ENCODE measurements around the gene UBALD1.
"Not testable (repeated sequence)": the region's sequence is repeated elsewhere in the genome, so short reads cannot be mapped to it uniquely, and the experiment has no call there.

The UBALD1 gene

DNA sequence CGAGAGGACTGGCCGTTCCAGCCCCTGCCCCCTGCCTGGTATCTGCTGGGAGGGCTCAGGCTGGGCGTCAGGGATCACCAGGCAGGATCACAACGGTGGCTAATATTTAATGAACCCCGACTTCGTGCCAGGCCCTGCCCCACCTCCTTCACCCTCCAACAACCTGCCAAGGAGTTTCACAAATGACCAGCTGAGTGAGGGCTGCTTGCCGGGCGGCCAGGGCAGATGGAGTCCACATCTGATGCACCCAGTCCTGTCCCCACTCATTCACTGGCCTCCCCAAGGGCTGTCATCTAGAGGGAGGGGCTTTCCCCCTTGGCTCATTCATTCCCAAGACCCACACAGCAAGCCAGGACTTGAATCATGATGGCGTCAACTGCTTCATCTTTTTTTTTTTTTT, 17.5 kb downstream of the UBALD1 start:
- DNase-seq (ENCODE audit: low read depth) = no peak

DNA sequence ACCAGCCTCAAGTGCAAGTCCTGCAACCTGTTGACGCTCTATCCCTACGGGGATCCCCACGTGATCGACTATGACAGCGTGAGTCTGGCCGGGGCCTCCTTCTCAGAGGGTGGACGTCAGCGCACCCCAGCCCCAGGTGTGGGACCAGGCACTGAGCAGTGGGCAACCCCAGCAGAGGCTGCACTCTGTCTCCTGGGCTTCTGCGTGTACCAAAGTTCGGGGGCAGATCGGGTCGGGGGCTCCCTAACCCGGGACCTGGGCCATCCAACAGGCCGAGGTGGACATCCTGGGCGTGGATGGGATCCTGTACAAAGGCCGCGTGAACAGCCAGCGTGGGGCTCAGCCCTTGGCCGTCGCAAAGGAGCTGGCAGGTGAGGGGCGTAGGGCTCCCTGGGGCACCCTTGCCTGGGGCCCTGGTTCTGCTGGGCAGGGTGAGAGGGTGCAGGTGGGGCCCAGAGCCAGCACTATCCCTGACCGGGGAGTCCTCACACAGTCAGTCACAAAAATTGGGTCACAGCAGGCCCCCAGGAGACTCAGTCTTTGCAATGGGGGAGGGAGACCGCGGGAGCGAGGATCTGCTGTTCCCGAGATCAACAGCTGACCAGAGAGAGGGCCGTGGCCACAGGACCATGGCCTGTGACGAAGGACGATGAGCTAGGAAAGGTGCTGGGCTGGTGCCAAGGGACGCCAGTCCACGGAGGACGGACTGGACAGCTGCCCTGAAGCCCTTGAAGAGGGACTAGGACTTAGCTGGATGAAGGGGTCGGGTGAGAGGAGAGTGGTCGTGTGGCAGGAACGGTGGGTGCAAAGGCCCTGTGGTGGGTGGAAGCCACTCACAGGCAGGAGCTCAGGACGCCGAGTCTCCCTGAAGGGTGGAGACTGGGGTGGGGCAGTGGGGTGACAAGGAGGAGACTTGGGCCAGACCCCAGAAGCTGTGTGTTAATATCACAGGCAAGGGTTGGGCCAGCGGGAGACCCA, 20.0 kb downstream of the UBALD1 start:
- no peak for DNase-seq (ENCODE audit: low read depth)

DNA sequence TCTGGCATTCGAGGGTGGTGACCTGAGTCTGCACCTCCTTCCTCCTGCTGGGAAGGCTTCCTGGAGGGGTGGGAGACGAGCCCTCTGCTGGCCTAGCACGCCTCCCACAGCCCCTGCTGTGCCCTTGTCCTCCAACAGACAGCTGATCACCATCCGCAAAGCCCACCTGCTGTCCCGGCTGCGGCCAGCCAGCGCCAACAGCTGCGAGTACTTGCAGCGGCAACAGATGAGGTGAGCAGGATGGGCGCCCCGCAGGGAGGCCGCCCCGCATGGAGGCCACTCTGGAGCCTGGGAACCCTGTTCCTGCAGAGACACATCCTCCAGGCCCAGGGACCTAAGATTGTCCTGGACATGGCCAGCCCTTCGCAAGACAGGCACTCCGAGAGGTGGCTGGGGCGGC, 21.6 kb downstream of the UBALD1 start:
- no peak for DNase-seq (ENCODE audit: low read depth)

DNA sequence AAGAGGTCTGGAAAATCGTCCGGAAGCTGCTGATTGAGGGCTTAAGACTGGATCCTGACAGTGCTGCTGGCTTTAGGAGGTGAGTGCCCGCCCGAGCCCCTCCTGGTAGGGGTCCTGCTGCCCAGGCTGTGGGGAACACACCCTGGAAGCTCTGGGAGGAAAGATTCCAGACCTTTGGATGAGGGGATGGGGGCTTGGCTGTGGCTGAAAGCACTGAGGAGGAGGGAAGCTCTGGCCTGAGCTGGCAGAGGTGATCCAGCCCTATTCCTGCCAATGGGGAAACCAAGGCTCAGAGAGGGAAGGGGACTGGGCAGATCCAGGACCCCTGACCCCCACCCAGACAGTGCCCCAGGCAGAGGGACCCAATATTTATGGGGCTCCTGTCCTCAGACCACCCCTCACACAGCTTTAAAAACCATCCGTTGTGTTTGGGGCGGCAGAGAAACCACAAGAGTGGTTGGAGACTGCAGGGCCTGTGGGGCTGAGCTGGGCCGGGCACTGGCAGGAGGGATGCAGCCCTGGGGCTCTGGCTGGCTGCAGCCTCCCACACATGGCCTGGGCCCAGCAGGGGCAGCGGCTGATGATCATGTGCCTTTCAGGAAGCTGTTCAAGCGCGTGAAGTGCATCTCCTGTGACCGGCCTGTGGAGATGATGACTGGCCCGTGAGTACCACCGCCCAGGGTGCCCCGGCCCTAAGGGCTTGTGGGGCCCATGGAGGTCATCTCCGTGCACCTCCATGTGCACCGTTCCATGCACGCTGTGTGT, 22.8 kb downstream of the UBALD1 start:
- no peak for DNase-seq (ENCODE audit: low read depth)

DNA sequence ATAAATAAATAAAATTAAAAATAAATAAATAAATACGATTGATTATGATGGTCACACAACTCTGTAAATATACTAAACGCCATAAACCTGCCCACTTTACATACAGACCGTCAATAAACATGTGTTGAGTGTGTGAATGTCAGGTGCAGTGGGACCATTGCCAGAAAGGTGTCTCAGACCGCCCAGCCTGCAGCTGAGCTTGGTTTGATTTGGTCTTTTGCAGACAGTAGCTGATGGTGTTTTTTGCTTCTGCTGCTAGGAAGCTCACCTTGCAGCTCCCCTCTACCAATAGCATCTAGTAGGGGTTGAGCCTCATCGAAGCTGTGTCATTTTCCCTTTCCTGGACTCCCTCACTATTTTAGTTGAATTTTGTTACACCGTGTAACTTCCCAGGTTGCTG, 23.5 kb downstream of the UBALD1 start:
- DNase-seq (ENCODE audit: low read depth) = no peak

DNA sequence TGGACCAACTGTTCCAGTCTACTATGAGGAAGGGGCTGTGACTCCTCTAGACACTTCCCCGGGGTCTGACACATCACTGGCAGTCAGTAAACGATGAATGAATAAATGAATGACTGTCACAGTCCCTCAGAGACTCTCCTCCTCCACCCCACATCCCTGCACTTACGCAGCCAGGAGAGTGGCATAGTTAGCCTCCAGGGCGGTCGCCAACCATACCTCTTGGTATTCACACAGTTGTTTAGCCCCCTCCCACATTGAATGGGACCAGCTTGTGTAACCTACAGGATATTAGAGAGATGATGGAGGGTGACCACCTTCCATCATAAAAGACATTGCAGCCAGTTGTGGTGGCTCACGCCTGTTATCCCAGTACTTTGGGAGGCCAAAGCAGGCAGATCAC, 25.7 kb downstream of the UBALD1 start:
- no peak for DNase-seq (ENCODE audit: low read depth)

DNA sequence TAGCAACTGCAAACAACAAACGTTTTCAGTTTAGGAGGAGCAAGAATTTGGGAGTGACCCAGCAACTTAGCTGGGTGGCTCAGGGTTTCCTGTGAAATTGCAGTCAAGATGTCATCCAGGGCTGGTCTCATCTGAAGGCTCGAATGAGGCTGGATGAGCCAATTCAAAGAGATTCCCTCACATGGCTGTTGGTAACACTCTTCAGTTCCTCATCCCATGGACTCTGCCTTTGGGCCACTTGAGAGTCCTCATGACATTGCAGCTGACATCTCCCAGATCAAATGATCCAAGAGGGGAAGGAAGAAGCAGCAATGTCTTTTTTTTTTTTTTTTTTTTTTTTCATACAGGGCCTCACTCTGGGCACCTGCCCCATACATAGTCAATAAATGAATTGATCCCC, 26.3 kb downstream of the UBALD1 start:
- no peak for DNase-seq (ENCODE audit: low read depth)

DNA sequence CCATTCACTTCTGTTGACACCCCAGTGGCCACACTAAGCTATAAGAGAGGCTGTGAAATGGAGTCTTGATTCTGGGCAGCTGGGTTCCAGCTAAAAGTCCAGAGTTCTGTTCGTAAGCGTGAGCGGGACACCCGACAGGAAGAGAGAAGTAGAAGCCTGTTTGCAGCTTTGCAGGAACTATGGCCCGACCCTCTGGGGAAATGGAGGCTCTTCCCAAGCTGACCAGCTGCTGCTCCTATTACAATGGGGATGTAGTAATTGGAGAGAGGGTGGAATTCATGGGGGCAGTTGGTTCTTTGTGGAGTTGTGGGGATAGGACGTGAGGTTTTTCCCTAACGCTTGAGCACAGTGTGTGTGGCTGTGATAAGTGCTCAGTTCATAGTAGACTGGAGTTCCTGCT, 28.4 kb downstream of the UBALD1 start:
- DNase-seq (ENCODE audit: low read depth) = no peak

DNA sequence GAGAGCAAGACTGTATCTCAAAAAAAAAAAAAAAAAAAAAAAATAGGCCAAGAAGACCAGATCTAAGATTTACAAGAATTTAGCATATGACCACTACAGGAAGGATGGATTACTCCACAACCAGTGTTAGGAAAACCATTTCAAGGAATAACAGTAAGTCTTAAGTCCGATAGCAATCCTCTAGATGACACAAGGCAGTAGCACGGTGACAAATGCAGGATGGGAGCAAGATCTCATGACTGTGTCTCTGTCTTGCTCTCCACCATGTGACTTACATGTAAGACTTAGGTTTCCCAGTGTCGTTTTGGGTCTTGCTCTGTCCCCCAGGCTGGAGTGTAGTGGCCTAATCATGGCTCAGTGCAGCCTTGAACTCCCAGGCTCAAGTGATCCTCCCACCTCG, 30.8 kb downstream of the UBALD1 start:
- DNase-seq (ENCODE audit: low read depth) = no peak

DNA sequence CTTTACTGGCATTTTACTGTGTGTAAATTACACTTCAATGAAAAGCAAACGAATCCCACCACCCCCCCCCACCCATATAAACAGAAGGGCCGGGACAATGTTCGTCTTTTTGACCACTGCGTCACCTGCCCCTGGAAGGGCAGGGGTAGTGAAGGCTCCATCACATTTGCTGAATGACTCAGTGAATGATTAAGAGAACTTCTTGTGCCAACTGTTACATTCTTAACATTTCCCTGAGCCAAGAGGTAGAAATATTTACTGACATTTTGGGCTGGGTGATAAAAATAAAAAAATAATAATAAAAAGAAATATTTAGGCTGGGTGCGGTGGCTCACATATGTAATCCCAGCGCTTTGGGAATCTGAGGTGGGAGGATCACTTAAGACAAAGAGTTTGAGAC, 34.4 kb downstream of the UBALD1 start:
- DNase-seq (ENCODE audit: low read depth) = no peak

DNA sequence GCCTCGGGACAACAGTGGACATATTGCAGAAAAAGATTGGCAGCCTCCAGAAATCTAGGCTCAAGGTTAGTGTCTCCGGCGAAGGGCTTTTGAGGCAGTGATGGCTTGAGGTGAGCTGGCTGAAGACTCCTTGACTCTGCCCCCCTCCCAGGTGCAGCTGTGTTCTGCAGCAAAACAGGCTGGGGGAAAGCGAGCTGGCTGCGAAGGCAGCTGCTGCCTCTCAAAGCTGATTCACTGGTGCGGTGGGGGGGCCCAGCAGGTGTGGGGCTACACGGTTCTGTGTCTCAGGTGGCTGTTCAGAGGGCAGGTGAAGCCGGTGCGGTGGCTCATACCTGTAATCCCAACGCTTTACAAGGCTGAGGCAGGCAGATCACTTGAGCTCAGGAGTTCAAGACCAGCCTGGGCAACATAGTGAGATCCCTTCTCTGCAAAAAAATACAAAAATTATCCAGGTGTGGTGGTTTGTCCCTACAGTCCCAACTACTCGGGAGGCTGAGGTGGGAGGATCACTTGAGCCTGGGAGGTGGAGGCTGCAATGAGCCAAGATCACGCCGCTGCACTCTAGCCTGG, 35.6 kb downstream of the UBALD1 start:
- DNase-seq (ENCODE audit: low read depth) = no peak

DNA sequence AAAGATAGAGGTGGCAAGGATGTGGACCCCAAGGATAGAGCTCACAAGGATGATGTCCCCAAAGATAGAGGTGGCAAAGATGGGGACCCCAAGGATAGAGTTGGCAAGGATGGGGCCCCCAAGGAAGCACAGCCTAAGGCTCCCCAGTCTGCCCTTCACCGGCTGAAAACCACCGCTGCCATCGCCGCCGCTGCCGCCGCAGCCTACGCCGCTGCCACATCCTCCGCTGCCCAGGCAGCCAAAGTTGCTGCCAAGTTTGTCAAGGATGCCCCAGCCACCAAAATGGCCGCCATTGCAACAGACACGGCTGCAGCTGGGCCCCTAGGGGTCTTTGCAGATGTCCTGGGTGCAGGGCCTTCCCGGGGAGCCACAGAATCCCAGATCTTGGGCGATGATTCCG, 38.7 kb downstream of the UBALD1 start:
- no peak for DNase-seq (ENCODE audit: low read depth)

DNA sequence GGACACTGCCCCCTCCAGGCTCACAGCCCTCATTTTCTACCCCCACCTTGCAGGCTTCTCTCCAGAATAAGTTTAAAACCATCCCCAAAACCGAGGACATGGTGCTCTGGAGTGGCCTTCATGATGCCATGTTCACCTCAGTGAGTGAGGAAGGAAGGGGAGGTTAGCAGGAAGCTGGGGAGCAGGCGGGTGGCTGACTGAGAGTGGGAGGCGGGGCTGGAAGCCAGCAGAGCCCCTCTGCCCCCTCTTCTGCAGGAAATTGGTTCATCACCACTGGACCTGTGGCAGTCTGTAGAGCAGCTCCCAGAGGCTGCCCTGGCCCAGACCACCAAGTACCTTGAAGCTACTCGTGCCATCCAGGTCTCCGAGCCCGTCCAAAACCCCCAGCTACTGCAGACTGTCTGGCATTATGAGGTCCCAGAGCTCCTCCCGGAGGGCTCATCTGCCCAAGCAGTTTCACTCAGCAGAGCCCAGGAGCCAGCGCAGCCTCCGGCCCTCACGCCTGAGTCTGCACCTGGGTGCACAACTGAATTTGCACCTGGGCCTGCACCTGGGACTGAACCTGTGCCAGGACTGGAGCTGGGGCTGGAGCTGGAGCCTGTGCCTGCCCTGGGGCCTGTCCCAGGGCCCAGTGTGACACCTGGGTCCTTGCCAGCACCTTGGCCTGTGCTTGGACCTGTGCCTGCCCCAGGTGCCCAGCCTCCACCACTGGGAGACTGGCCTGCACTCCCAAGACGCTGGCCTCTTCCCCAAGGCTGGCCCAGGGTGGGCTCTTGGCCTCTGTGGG, 39.6 kb downstream of the UBALD1 start:
- DNase-seq (ENCODE audit: low read depth) = no peak

DNA sequence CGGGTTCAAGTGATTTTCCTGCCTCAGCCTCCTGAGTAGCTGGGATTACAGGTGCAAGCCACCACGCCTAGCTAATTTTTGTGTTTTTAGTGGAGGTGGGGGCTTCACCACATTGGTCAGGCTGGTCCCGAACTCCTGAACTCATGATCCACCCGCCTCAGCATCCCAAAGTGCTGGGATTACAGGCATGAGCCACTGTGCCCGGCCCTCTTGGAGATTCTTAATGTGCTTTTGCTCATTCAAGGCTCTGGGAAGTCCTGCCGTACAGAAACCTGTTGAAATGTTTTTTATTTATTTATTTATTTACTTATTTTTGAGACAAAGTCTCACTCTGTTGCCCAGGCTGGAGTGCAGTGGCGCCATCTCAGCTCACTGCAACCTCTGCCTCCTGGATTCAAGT, 40.8 kb downstream of the UBALD1 start:
- not testable (repeated sequence) for DNase-seq (ENCODE audit: low read depth)

DNA sequence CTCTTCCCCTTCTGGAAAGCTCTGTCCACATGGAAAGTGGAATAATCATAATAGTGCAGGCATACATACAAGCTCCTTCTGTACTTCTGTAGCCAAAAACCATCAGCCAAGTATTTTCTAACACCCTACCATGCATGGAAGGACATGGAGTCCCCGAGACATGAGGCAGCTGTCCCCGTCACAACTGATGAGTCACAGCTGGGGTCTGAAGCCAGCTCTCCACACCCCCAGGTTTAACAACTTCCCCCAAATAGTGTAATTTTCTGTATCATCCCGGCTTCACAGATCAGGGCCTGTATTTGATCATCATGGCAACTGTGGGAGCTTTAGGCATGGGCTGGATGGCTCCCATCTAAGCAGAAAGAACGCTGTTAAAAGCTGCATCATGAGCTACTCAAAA, 42.0 kb downstream of the UBALD1 start:
- DNase-seq (ENCODE audit: low read depth) = no peak

DNA sequence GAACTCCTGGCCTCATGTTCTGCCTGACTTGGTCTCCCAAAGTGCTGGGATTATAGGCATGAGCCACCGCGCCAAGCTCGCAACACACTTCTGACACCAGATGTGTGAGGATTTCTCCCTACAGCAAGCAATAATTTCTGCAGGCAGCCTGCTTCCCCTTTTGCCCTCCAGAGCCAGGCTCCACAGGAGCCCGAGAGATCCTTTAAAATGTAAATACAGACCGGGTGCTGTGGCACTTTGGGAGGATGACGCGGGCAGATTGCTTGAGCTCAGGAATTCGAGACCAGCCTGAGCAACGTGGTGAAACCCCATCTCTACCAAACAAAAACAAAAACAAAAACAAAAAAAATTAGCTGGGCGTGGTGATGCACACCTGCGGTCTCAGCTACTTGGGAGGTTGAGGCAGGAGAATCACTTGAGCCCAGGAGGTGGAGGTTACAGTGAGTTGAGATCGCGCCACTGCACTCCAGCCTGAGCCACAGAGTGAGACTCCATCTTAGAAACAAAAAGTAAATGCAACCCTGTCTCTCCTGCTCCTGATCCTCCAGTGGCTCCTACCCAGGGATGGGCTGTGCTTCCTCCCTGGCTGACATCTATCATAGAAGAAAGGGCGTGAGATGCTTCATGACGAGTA, 43.9 kb downstream of the UBALD1 start:
- no peak for DNase-seq (ENCODE audit: low read depth)

DNA sequence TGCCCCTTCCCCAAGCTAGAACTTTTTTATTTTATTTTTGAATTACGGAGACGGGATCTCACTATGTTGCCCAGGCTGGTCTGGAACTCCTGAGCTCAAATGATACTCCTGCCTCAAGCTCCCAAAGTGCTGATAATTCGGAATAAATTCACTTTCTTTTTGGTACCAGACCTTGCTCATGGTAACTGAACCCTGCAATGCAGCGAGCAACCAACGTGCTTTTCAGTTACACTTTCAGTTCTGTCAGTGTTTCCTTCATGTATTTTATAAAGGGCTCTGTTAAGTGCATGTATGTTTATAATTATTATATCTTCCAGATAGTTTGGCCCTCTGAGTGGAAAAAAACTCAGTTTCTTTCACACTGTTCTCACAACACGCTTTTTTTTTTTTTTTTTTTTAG, 44.6 kb downstream of the UBALD1 start:
- no peak for DNase-seq (ENCODE audit: low read depth)

DNA sequence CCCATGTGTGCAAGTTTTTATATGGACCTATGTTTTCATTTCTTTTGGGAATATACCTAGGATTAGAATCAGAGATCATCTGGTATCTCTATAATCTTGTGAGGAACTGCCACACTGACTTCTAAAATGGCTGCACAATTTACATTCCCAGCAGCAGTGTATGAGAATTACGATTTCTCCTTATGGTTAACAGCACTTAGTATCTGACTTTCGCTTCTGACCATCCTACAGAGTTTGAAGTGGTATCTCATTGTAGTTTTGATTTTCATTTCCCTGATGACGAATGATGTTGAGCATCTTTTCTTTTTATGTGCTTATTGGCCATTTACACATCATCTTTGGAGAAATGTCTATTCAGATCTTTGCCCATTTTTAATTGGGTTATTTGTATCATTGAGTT, 48.5 kb downstream of the UBALD1 start:
- no peak for DNase-seq (ENCODE audit: low read depth)

DNA sequence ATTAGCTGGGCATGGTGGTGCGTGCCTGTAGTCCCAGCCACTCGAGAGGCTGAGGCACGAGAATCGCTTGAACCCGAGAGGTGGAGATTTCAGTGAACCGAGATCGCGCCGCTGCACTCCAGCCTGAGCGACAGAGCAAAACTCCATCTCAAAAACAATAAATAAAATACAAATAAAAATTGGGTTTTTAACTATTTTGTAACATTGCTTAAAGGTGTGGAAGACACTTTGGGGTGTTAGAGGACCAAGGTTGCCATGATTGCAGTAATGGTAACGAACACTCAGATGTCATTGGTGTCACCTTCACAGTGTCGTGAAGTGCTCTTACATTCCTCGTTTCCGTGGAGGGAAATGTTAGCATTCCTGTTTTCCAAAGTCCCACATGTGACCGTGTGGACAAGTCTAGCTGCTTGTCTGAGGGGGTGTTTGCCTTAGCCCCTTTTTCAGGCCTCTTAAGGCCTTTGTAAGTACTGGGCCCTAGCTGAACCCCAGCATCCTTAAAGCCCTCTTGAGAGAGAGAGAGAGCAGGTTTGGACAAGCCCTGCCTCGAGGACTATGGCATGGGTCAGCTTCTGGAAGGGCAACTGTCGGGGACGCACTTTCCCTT, 49.9 kb downstream of the UBALD1 start:
- no peak for DNase-seq (ENCODE audit: low read depth)

DNA sequence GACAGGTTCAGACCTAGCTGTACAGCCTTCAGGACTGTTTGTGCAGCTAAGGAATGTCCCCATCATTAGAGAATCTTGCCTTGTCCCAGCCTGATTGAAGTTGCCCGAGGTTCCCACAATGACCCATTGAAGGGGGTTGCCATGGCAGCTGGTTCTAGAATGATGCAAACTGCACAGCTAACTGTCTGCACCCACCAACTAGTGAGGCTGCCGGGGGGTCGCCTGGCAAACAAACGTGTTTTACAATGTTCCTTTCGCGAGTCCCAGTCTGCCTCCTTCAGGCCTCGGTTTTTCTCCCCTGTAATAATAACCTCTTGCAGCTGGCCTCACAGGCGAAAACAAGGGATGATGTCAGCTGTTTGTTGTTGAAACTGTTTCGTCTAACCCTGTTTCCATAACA, 53.1 kb downstream of the UBALD1 start:
- DNase-seq (ENCODE audit: low read depth) = no peak

All from stromal cell of bone marrow (primary cell).